Adipocyte (in vitro differentiated cells): Measurements from ENCODE around the gene MMP14.
"Not testable (repeated sequence)": the region's sequence is repeated elsewhere in the genome, so short reads cannot be mapped to it uniquely, and the experiment has no call there.

Experiments used
- DNase-seq: peaks from one replicate; pipeline ENCODE4 v3.0.0-alpha.2; 2015; ENCODE audit warnings: low read depth
- H3K27me3 ChIP-seq: replicated peaks from 2 replicates; pipeline ENCODE4 v1.7.0; 2013; ENCODE audit warnings: mild to moderate bottlenecking, low read length, moderate library complexity; ENCODE audit not compliant: control insufficient read depth, insufficient read depth
- H3K36me3 ChIP-seq: 2 replicates; pipeline ENCODE4 v1.7.0; 2013; ENCODE audit warnings: low read length, mild to moderate bottlenecking, moderate library complexity; ENCODE audit not compliant: control insufficient read depth, insufficient read depth, severe bottlenecking
- H3K4me1 ChIP-seq: 2 replicates; pipeline ENCODE4 v1.7.0; 2013; ENCODE audit warnings: mild to moderate bottlenecking, low read length, moderate library complexity; ENCODE audit not compliant: control insufficient read depth, insufficient read depth
- H3K4me3 ChIP-seq: 2 replicates; pipeline ENCODE4 v1.7.0; 2013; ENCODE audit warnings: mild to moderate bottlenecking, low read length, moderate library complexity
- H3K9ac ChIP-seq: 2 replicates; pipeline ENCODE4 v1.7.0; 2013; ENCODE audit warnings: mild to moderate bottlenecking, low read length, moderate library complexity
- H3K9me3 ChIP-seq: 2 replicates; pipeline ENCODE4 v1.7.0; 2013; ENCODE audit warnings: mild to moderate bottlenecking, low read length, moderate library complexity; ENCODE audit not compliant: control insufficient read depth

Gene MMP14

GRCh38 chr14:22852940-22853767 is 16.8 kb downstream of the MMP14 start:
- Histone ChIP-seq H3K9ac (peak overlapping the region; percentile 90), H3K36me3 (no peaks in the 10 kb centered on the region), H3K4me3 (peak overlapping the region; percentile 82), H3K9me3 (no peaks in the 10 kb centered on the region), H3K27me3 (no peaks in the 10 kb centered on the region), H3K4me1 (peaks cover 52% of the 10 kb centered on the region)
- DNase-seq, result peak; percentile 94

DNA sequence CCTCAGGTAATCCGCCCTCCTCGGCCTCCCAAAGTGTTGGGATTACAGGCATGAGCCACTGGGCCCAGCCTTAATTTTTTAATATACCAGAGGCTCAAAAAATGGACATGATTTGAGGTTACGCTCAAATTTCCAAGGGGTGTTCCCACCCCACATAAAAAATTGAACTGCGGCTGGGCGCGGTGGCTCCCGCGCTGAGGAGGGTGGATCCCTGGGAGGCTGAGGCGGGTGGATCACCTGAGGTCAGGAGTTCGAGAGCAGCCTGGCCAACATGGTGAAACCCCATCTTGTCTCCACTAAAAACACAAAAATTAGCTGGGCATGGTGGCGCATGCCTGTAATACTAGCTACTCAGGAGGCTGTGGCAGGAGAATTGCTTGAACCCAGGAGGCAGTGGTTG is 17.9 kb downstream of the MMP14 start:
- not testable (repeated sequence) for H3K36me3 ChIP-seq, H3K9ac ChIP-seq, DNase-seq, H3K27me3 ChIP-seq, H3K9me3 ChIP-seq, H3K4me3 ChIP-seq
- peaks cover 41% of the 10 kb centered on the region for H3K4me1 ChIP-seq

DNA sequence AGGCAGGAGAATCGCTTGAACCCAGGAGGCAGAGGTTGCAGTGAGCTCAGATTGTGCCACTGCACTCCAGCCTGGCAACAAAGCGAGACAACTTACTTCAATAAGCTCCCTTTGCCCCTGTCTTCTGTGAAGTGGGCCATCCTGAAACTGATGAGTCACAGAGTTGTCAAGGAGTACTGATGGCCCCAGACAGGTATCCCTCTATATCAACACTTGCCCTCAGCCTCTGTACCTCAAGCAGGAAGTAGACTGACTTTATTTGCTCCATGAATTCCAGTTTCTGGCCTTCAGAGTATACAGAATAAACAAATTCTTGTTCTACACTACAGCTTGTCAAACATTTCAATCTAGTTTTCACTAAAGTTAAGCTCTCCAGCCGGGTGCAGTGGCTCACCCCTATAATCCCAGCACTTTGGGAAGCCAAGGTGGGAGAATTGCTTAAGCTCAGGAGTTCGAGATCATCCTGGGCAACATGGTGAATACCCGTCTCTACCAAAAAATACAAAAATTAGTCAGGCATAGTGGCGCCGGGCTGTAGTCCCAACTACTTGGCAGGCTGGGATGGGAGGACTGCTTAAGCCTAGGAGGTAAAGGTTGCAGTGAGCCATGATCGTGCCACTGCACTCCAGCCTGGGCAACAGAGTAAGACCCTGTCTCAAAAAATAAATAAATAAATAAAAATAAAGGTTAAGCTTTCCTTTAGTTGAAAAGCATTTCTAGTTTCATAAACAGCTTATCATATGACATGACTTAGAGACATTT is 18.8 kb downstream of the MMP14 start:
- Histone ChIP-seq H3K36me3 (no peaks in the 10 kb centered on the region), H3K27me3 (no peaks in the 10 kb centered on the region), H3K4me3 (no peak overlapping the region), H3K4me1 (peaks cover 32% of the 10 kb centered on the region), H3K9ac (no peak overlapping the region), H3K9me3 (no peaks in the 10 kb centered on the region)
- no peak for DNase-seq

DNA sequence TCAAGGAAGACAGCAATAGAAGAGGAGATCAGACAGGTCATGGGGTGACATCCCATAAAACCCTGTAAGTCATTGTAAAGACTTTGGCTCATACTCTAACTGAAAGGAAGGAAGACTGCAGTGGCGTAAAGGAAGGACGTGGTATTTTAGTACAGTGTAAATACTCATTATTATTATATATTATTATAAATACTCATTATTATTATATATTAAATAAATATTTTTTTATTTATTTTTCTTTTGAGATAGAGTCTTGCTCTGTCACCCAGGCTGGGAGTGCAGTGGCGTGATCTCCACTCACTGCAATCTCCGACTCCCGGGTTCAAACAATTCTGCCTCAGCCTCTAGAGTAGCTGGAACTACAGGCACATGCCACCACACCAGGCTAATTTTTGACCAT is 20.0 kb downstream of the MMP14 start:
- DNase-seq, result no peak
- H3K4me1 ChIP-seq, result peaks cover 20% of the 10 kb centered on the region
- H3K9ac ChIP-seq, result no peak overlapping the region

GRCh38 chr14:22860377-22860776 is 24.0 kb downstream of the MMP14 start:
- H3K9me3 ChIP-seq, DNase-seq, H3K36me3 ChIP-seq, H3K9ac ChIP-seq, H3K4me1 ChIP-seq, H3K27me3 ChIP-seq, H3K4me3 ChIP-seq: not testable (repeated sequence)

More for the DNA sequence above, 20.0 kb downstream of the MMP14 start:
- Histone ChIP-seq H3K27me3 (no peaks in the 10 kb centered on the region), H3K36me3 (no peaks in the 10 kb centered on the region), H3K4me3 (no peak overlapping the region), H3K9me3 (peaks cover under 1% of the 10 kb centered on the region)

GRCh38 chr14:22861651-22862050 is 25.3 kb downstream of the MMP14 start:
- Histone ChIP-seq H3K27me3 (no peaks in the 10 kb centered on the region), H3K4me1 (no peaks in the 10 kb centered on the region), H3K9me3 (peaks cover 5% of the 10 kb centered on the region), H3K36me3 (no peaks in the 10 kb centered on the region), H3K4me3 (no peak overlapping the region), H3K9ac (no peak overlapping the region)
- no peak for DNase-seq

DNA sequence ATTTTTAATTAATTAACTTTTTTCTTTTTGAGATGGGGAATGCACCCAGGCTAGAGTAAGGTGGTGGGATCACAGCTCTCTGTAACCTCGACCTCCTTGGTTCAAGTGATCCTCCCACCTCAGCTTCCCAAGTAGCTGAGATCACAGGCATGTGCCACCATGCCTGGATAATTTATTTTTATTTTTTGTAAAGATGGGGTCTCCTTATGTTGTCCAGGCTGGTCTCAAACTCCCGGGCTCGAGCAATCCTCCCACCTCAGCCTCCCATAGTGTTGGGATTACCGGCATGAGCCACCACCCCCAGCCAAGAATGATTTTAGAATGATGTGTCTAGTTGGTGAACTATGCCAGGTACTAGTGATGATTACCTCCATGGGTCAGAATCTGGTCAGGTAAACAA is 28.6 kb downstream of the MMP14 start:
- Histone ChIP-seq H3K36me3 (no peaks in the 10 kb centered on the region), H3K4me3 (no peak overlapping the region), H3K4me1 (no peaks in the 10 kb centered on the region), H3K9me3 (peaks cover 5% of the 10 kb centered on the region), H3K9ac (no peak overlapping the region), H3K27me3 (no peaks in the 10 kb centered on the region)
- DNase-seq, result no peak

GRCh38 chr14:22865424-22866405 is 29.3 kb downstream of the MMP14 start:
- DNase-seq, result no peak
- H3K36me3 ChIP-seq, result no peaks in the 10 kb centered on the region
- no peak overlapping the region for H3K4me3 ChIP-seq
- H3K4me1 ChIP-seq, result peaks cover 4% of the 10 kb centered on the region
- no peak overlapping the region for H3K9ac ChIP-seq
- no peaks in the 10 kb centered on the region for H3K27me3 ChIP-seq
- H3K9me3 ChIP-seq, result peaks cover 5% of the 10 kb centered on the region

DNA sequence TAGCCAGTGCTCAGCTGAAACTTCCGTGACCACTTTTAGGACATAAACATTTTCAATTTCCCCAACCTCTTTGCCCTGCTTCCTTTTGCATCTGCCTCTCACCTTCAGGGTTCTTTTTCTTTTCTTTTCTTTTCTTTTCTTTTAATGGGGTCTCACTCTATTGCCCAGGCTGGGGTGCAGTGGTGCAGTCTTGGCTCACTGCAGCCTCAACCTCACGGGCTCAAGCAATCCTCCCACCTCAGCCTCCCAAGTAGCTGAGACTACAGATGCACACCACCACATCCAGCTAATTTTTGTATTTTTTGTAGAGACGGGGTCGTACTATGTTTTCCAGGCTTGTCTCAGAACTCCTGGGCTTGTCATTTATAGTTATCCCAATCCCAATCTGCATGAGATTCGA is 30.5 kb downstream of the MMP14 start:
- DNase-seq, result no peak
- Histone ChIP-seq H3K4me1 (peaks cover 8% of the 10 kb centered on the region), H3K9me3 (peaks cover under 1% of the 10 kb centered on the region), H3K27me3 (no peaks in the 10 kb centered on the region), H3K36me3 (no peaks in the 10 kb centered on the region), H3K9ac (no peak overlapping the region), H3K4me3 (no peak overlapping the region)

- Histone ChIP-seq H3K4me3 (peak overlapping the region; percentile 81), H3K4me1 (peaks cover 19% of the 10 kb centered on the region), H3K9ac (peak overlapping the region; percentile 93), H3K36me3 (peaks cover 20% of the 10 kb centered on the region), H3K9me3 (no peaks in the 10 kb centered on the region), H3K27me3 (no peaks in the 10 kb centered on the region)
- DNase-seq, result no peak
Observed at GRCh38 chr14:22870811-22871223, 34.4 kb downstream of the MMP14 start.
